ENCODE measurements around the gene FIGN. TPM values are rescaled to one million over a fixed set of nuclear protein-coding genes. Genes with fewer than 3 reads are reported as not detected.

Gene FIGN
- total and polyA plus RNA-seq, 2 experiments from 2014 or later = 1.4 to 4.5 TPM

DNA sequence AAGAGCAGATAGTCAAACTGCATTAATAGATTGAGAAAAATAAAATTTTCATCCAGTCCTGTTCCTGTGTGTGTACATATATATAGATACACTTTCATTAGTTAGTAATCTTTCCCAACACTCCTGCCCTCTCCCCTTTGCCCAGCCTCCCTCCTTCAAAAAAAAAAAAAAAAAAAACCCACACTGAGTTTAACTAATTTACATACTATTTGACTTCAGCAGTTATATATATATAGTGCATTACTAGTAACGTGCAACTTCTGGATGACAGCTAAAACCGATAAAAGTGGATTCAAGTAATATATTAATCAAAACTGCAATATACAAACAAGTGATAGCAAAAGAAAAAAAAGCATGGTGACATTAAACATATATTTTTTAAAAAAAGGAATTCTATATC lies 1.4 kb downstream of the FIGN start:
- 22% methylated on average over 2 of the region's 2 CpGs for WGBS (ENCODE audit: low lambda C conversion rate, missing lambda C conversion rate)
- H3K79me2 ChIP-seq = peaks cover 41% of the 10 kb centered on the region

GRCh38 chr2:163733956-163734355 lies 1.9 kb downstream of the FIGN start:
- 54% methylated on average over 5 of the region's 5 CpGs for WGBS (ENCODE audit: low lambda C conversion rate, missing lambda C conversion rate)
- DNase-seq (ENCODE audit: low spot score) = no peak
- H3K36me3 ChIP-seq (replicated peaks; ENCODE audit: insufficient read depth, low read depth) = no peaks in the 10 kb centered on the region
- no peak overlapping the region for H2AFZ ChIP-seq
- H4K20me1 ChIP-seq (ENCODE audit: insufficient read depth, poor library complexity, severe bottlenecking) = no peaks in the 10 kb centered on the region
- no peaks in the 10 kb centered on the region for H3K9me2 ChIP-seq (replicated peaks; ENCODE audit: insufficient read depth)
- H3K27ac ChIP-seq = no peak overlapping the region
- H3K4me1 ChIP-seq (ENCODE audit: insufficient read depth) = no peaks in the 10 kb centered on the region
- peak overlapping the region; percentile 93 for H3K4me2 ChIP-seq
- peak overlapping the region; percentile 86 for H3K4me3 ChIP-seq
- no peaks in the 10 kb centered on the region for H3K9me3 ChIP-seq (ENCODE audit: low read depth)
- no peaks in the 10 kb centered on the region for H3K27me3 ChIP-seq
- H3K79me2 ChIP-seq = peaks cover 42% of the 10 kb centered on the region
- TF ChIP-seq EZH2 (IDR thresholded peaks at IDR 0.05; ENCODE audit: borderline replicate concordance) (no peak), EZH2phosphoT487 (IDR thresholded peaks at IDR 0.05; ENCODE audit: low read depth, severe bottlenecking, unreplicated experiment) (no peak)
- TF ChIP-seq, protein P1, sequence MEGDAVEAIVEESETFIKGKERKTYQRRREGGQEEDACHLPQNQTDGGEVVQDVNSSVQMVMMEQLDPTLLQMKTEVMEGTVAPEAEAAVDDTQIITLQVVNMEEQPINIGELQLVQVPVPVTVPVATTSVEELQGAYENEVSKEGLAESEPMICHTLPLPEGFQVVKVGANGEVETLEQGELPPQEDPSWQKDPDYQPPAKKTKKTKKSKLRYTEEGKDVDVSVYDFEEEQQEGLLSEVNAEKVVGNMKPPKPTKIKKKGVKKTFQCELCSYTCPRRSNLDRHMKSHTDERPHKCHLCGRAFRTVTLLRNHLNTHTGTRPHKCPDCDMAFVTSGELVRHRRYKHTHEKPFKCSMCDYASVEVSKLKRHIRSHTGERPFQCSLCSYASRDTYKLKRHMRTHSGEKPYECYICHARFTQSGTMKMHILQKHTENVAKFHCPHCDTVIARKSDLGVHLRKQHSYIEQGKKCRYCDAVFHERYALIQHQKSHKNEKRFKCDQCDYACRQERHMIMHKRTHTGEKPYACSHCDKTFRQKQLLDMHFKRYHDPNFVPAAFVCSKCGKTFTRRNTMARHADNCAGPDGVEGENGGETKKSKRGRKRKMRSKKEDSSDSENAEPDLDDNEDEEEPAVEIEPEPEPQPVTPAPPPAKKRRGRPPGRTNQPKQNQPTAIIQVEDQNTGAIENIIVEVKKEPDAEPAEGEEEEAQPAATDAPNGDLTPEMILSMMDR (IDR thresholded peaks at IDR 0.05; ENCODE audit: poor library complexity) = no peak

More for the DNA sequence above, 1.4 kb downstream of the FIGN start:
- Histone ChIP-seq H3K4me1 (ENCODE audit: insufficient read depth) (no peaks in the 10 kb centered on the region), H3K4me2 (peak overlapping the region; percentile 93), H3K9me3 (ENCODE audit: low read depth) (no peaks in the 10 kb centered on the region), H3K9me2 (replicated peaks; ENCODE audit: insufficient read depth) (no peaks in the 10 kb centered on the region), H3K36me3 (replicated peaks; ENCODE audit: insufficient read depth, low read depth) (no peaks in the 10 kb centered on the region), H2AFZ (no peak overlapping the region), H3K27ac (no peak overlapping the region), H4K20me1 (ENCODE audit: insufficient read depth, poor library complexity, severe bottlenecking) (no peaks in the 10 kb centered on the region), H3K4me3 (peak overlapping the region; percentile 86), H3K27me3 (no peaks in the 10 kb centered on the region)
- no peak for DNase-seq (ENCODE audit: low spot score)
- TF ChIP-seq EZH2 (IDR thresholded peaks at IDR 0.05; ENCODE audit: borderline replicate concordance) (no peak), EZH2phosphoT487 (IDR thresholded peaks at IDR 0.05; ENCODE audit: low read depth, severe bottlenecking, unreplicated experiment) (no peak)
- TF ChIP-seq, protein P1 (IDR thresholded peaks at IDR 0.05; ENCODE audit: poor library complexity) = no peak

- Histone ChIP-seq H4K20me1 (ENCODE audit: insufficient read depth, poor library complexity, severe bottlenecking) (no peaks in the 10 kb centered on the region), H3K4me3 (peak overlapping the region; percentile 86), H2AFZ (no peak overlapping the region), H3K27me3 (no peaks in the 10 kb centered on the region), H3K9me2 (replicated peaks; ENCODE audit: insufficient read depth) (no peaks in the 10 kb centered on the region), H3K4me2 (peak overlapping the region; percentile 93), H3K36me3 (replicated peaks; ENCODE audit: insufficient read depth, low read depth) (no peaks in the 10 kb centered on the region), H3K27ac (no peak overlapping the region), H3K4me1 (ENCODE audit: insufficient read depth) (no peaks in the 10 kb centered on the region), H3K9me3 (ENCODE audit: low read depth) (no peaks in the 10 kb centered on the region), H3K79me2 (peaks cover 48% of the 10 kb centered on the region)
- TF ChIP-seq EZH2phosphoT487 (IDR thresholded peaks at IDR 0.05; ENCODE audit: low read depth, severe bottlenecking, unreplicated experiment) (no peak), EZH2 (IDR thresholded peaks at IDR 0.05; ENCODE audit: borderline replicate concordance) (no peak)
- TF ChIP-seq, protein P1 (IDR thresholded peaks at IDR 0.05; ENCODE audit: poor library complexity) = no peak
- WGBS (ENCODE audit: low lambda C conversion rate, missing lambda C conversion rate) = 50% methylated on average over 15 of the region's 15 CpGs
- DNase-seq (ENCODE audit: low spot score) = no peak
Observed at GRCh38 chr2:163733301-163733938, 2.4 kb downstream of the FIGN start.

Data from hepatocyte (in vitro differentiated cells).